ENCODE results near the gene STK40. TPM values are rescaled to one million over a fixed set of nuclear protein-coding genes. Genes with fewer than 3 reads are reported as not detected.

STK40 gene
- total RNA-seq, 4 donors from 2014 or later, result 58.7 to 73.1 (median 63.0) TPM

- no peak overlapping the region for H3K4me3 ChIP-seq (ENCODE audit: low read depth, poor library complexity, severe bottlenecking)
- 79 to 87% methylated on average over 4 of the region's 4 CpGs for WGBS, 2 donors
- intact Hi-C loops (cut with DNase I; ENCODE audit: low total_unique reads), result no loop called here
- no peak for DNase-seq (ENCODE audit: low spot score in 2 of 2)
- TF ChIP-seq, protein P1, sequence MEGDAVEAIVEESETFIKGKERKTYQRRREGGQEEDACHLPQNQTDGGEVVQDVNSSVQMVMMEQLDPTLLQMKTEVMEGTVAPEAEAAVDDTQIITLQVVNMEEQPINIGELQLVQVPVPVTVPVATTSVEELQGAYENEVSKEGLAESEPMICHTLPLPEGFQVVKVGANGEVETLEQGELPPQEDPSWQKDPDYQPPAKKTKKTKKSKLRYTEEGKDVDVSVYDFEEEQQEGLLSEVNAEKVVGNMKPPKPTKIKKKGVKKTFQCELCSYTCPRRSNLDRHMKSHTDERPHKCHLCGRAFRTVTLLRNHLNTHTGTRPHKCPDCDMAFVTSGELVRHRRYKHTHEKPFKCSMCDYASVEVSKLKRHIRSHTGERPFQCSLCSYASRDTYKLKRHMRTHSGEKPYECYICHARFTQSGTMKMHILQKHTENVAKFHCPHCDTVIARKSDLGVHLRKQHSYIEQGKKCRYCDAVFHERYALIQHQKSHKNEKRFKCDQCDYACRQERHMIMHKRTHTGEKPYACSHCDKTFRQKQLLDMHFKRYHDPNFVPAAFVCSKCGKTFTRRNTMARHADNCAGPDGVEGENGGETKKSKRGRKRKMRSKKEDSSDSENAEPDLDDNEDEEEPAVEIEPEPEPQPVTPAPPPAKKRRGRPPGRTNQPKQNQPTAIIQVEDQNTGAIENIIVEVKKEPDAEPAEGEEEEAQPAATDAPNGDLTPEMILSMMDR (IDR thresholded peaks at IDR 0.05), result no peak
- no peak for TF ChIP-seq POLR2A (IDR thresholded peaks at IDR 0.05)
These were observed 29.9 kb downstream of the STK40 start for GRCh38 chr1:36355811-36356210.

DNA sequence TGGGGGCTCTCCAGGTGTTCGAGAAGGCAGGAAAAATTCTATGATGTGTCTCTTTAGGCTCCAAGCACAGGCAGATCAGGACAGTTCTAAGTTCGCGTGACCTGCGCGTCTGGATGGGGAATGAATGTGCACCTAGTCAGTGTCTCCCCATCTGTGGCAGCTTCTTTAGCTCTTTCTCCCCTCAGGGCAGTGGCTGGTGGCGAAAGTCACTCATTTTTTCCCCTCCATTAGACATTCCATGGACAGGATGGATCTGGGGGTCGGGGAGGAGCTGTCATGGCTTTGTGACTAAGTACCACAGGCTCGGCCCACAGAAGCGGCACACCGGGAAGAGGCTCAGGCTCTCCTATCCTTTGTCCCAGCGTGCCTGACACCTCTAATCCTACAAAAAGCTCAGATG lies 31.2 kb downstream of the STK40 start:
- 93 to 95% methylated on average over 11 of the region's 11 CpGs for WGBS, 2 donors
- intact Hi-C loops (cut with DNase I; ENCODE audit: low total_unique reads), result no loop called here
- no peak overlapping the region for H3K4me3 ChIP-seq (ENCODE audit: low read depth, poor library complexity, severe bottlenecking)
- TF ChIP-seq, protein P1 (IDR thresholded peaks at IDR 0.05), result no peak
- TF ChIP-seq POLR2A (IDR thresholded peaks at IDR 0.05), result no peak
- no peak for DNase-seq (ENCODE audit: low spot score in 2 of 2)

GRCh38 chr1:36352910-36353878 lies 32.5 kb downstream of the STK40 start:
- no peak overlapping the region for H3K4me3 ChIP-seq (ENCODE audit: low read depth, poor library complexity, severe bottlenecking)
- intact Hi-C loops (cut with DNase I; ENCODE audit: low total_unique reads), result no loop called here
- 79 to 85% methylated on average over 11 to 14 of the region's 15 CpGs for WGBS, 2 donors
- TF ChIP-seq, protein P1 (IDR thresholded peaks at IDR 0.05), result no peak
- no peak for TF ChIP-seq POLR2A (IDR thresholded peaks at IDR 0.05)
- DNase-seq (ENCODE audit: low spot score in 2 of 2), result no peak

DNA sequence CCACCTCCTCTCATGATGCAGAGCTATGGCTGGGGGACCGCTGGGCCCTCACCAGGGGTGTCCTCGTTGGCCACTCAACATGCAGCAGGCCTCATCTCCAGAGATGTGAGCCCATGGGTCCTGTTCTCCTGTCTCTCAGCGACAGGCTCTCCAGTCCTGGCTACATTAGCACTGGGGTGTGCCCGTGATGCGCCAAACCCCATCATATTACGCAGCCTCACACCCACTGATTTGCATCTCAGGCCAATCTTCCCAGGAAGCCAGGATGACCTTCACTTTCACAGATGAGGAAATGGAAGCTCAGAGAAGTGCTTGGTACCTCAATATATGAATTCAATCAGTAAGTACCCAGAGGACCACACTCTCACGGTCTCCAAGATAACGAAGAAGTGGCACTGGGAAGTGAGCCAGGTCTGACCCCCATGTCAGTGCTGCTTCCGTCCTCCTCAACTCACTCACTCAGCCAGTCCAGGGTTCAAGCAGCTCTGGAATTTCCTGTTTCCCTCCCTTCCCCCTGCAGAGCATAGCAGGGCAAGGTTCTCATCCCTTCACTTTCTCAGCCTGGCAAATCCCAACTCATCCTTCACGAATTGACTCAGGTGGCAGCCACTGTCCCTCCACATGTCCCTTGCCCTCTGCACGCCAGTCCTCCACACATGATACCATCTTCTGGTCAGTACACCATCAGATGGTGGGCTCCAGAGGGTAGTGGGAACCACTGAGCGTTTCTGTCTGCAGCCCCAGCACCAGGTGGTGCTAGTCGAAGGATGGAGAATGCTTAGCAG lies 33.4 kb downstream of the STK40 start:
- H3K4me3 ChIP-seq (ENCODE audit: low read depth, poor library complexity, severe bottlenecking), result no peak overlapping the region
- intact Hi-C loops (cut with DNase I; ENCODE audit: low total_unique reads), result no loop called here
- TF ChIP-seq POLR2A (IDR thresholded peaks at IDR 0.05), result no peak
- no peak for DNase-seq (ENCODE audit: low spot score in 2 of 2)
- WGBS, 2 donors, result 80 to 82% methylated on average over 13 of the region's 13 CpGs

- DNase-seq (ENCODE audit: low spot score in 2 of 2), result no peak
- intact Hi-C loops (cut with DNase I; ENCODE audit: low total_unique reads), result no loop called here
- WGBS, 2 donors, result 46 to 63% methylated on average over 14 of the region's 14 CpGs
- no peak overlapping the region for H3K4me3 ChIP-seq (ENCODE audit: low read depth, poor library complexity, severe bottlenecking)
- TF ChIP-seq POLR2A (IDR thresholded peaks at IDR 0.05), result no peak
- TF ChIP-seq, protein P1 (IDR thresholded peaks at IDR 0.05), result no peak
These were observed 34.3 kb downstream of the STK40 start for GRCh38 chr1:36351227-36351977.
